GM19324 (cell line): ENCODE results near the gene CHRNB4.

ENCODE experiments used
- ATAC-seq: cut with Tn5 transposase; IDR thresholded peaks from one replicate; pipeline ENCODE4 v1.9.1; 2021; ENCODE audit warnings: mild to moderate bottlenecking, moderate library complexity; ENCODE audit not compliant: unreplicated experiment, low FRiP score

CHRNB4 gene

GRCh38 chr15:78635346-78635745, 5.7 kb downstream of the CHRNB4 start:
- no peak for ATAC-seq

- ATAC-seq = no peak
Observed at GRCh38 chr15:78634210-78635145, 6.5 kb downstream of the CHRNB4 start.

GRCh38 chr15:78633348-78633747, 7.7 kb downstream of the CHRNB4 start:
- no peak for ATAC-seq

- ATAC-seq = no peak
Observed at GRCh38 chr15:78630886-78631633, 9.9 kb downstream of the CHRNB4 start.

GRCh38 chr15:78629716-78630065, 11.3 kb downstream of the CHRNB4 start:
- ATAC-seq = no peak

GRCh38 chr15:78629031-78629715, 11.8 kb downstream of the CHRNB4 start:
- no peak for ATAC-seq

GRCh38 chr15:78628227-78628626, 12.8 kb downstream of the CHRNB4 start:
- ATAC-seq = no peak

- ATAC-seq = no peak
Observed at GRCh38 chr15:78627348-78627747, 13.7 kb downstream of the CHRNB4 start.

GRCh38 chr15:78626381-78626995, 14.5 kb downstream of the CHRNB4 start:
- ATAC-seq = no peak

GRCh38 chr15:78625606-78626280, 15.3 kb downstream of the CHRNB4 start:
- ATAC-seq = no peak

- no peak for ATAC-seq
Observed at GRCh38 chr15:78624651-78625590, 16.1 kb downstream of the CHRNB4 start.

- ATAC-seq = no peak
Observed at GRCh38 chr15:78623786-78624497, 17.1 kb downstream of the CHRNB4 start.

- no peak for ATAC-seq
Observed at GRCh38 chr15:78621810-78622402, 19.1 kb downstream of the CHRNB4 start.

- ATAC-seq = no peak
Observed at GRCh38 chr15:78620527-78621421, 20.2 kb downstream of the CHRNB4 start, which contains the start of gene CHRNA3. Gene CHRNA3, minus strand, starts transcription at chr15:78620996. Its CDS starts 202 bp downstream, at chr15:78620794.

- ATAC-seq = no peak
Observed at GRCh38 chr15:78620021-78620526, 20.9 kb downstream of the CHRNB4 start.

GRCh38 chr15:78619022-78619950, 21.7 kb downstream of the CHRNB4 start:
- no peak for ATAC-seq
